HG03095 (cell line): Measurements from ENCODE around the gene TTC7B.

Experiments used
- ATAC-seq: cut with Tn5 transposase; IDR thresholded peaks from one replicate; pipeline ENCODE4 v1.9.1; 2021; ENCODE audit warnings: moderate library complexity; ENCODE audit not compliant: unreplicated experiment

The TTC7B gene

GRCh38 chr14:90805662-90806540, 10.3 kb downstream of the TTC7B start:
- no peak for ATAC-seq

- ATAC-seq, result no peak
These were observed 11.2 kb downstream of the TTC7B start for GRCh38 chr14:90805084-90805391.

- no peak for ATAC-seq
These were observed 11.7 kb downstream of the TTC7B start for GRCh38 chr14:90804292-90805083.

GRCh38 chr14:90803249-90803648, 13.0 kb downstream of the TTC7B start:
- ATAC-seq, result no peak

GRCh38 chr14:90799420-90799819, 16.8 kb downstream of the TTC7B start:
- no peak for ATAC-seq

- ATAC-seq, result no peak
These were observed 18.3 kb downstream of the TTC7B start for GRCh38 chr14:90797919-90798318.

GRCh38 chr14:90797451-90797850, 18.8 kb downstream of the TTC7B start:
- ATAC-seq, result no peak

GRCh38 chr14:90796329-90796728, 19.9 kb downstream of the TTC7B start:
- no peak for ATAC-seq

GRCh38 chr14:90795744-90796143, 20.5 kb downstream of the TTC7B start:
- no peak for ATAC-seq

- no peak for ATAC-seq
These were observed 24.7 kb downstream of the TTC7B start for GRCh38 chr14:90791486-90791885.

- no peak for ATAC-seq
These were observed 28.2 kb downstream of the TTC7B start for GRCh38 chr14:90788031-90788430.

- ATAC-seq, result no peak
These were observed 30.3 kb downstream of the TTC7B start for GRCh38 chr14:90785876-90786450.

- ATAC-seq, result no peak
These were observed 30.8 kb downstream of the TTC7B start for GRCh38 chr14:90785471-90785870.

GRCh38 chr14:90784621-90785270, 31.5 kb downstream of the TTC7B start:
- no peak for ATAC-seq

- no peak for ATAC-seq
These were observed 32.9 kb downstream of the TTC7B start for GRCh38 chr14:90783344-90783743.

GRCh38 chr14:90782892-90783291, 33.3 kb downstream of the TTC7B start:
- no peak for ATAC-seq

- ATAC-seq, result no peak
These were observed 34.4 kb downstream of the TTC7B start for GRCh38 chr14:90781876-90782275.

- ATAC-seq, result no peak
These were observed 34.9 kb downstream of the TTC7B start for GRCh38 chr14:90781344-90781761.

- no peak for ATAC-seq
These were observed 35.7 kb downstream of the TTC7B start for GRCh38 chr14:90780519-90780918.

- ATAC-seq, result no peak
These were observed 37.5 kb downstream of the TTC7B start for GRCh38 chr14:90778571-90779255.
